HCT116 (cell line): ENCODE measurements around the gene CCNB2. TPM values are rescaled to one million over a fixed set of nuclear protein-coding genes. Genes with fewer than 3 reads are reported as not detected.

Source experiments
- ATAC-seq: fragments of 200-7000 bp; cut with Tn5 transposase; 2 replicates; pipeline ENCODE4 v1.9.1; 2020; ENCODE audit warnings: mild to moderate bottlenecking, moderate library complexity
- BruUV-seq: library from RNA; stranded (reverse); fragments of 400-500 nt; replicated peaks from 2 replicates; lab custom pipeline; 2021; lab: Mats Ljungman, UMichigan
- CTCF ChIA-PET: fragments of 300-600 bp; sonication (Branson Sonifier 250); formaldehyde crosslinking; loops from one replicate; lab custom pipeline; 2021; ENCODE audit warnings: antibody characterized with exemption; lab: Charles Lee
- POLR2A ChIA-PET: fragments of 300-600, 350-600 bp; sonication (Branson Sonifier 250); formaldehyde crosslinking; loops from one replicate; lab custom pipeline; 2021; ENCODE audit warnings: antibody characterized with exemption; lab: Charles Lee
- RAD21 ChIA-PET, 2 experiments: fragments of 300-600 bp; sonication (Branson Sonifier 250); formaldehyde crosslinking; loops; one replicate each; lab custom pipeline; 2023; ENCODE audit warnings: low total read pairs in 2 of 2; ENCODE audit not compliant: uncharacterized antibody in 2 of 2, unreplicated experiment in 2 of 2, low non-redundant PET in 1 of 2; lab: Charles Lee
- DNase-seq: peaks from one replicate; pipeline ENCODE4 v3.0.0-alpha.2; 2010; ENCODE audit warnings: low read depth, low spot score
- H2AFZ ChIP-seq: fragments of 200-600 bp; shearing (Covaris generic), sonication (generic); 2 replicates; pipeline ENCODE4 v1.6.1; 2017; ENCODE audit warnings: low read depth, mixed run types, mixed read lengths, antibody characterized with exemption, low read length; ENCODE audit not compliant: poor library complexity, severe bottlenecking
- H3K27ac ChIP-seq: 2 replicates; pipeline ENCODE4 v1.5.1; 2012; ENCODE audit warnings: low read depth, low read length
- H3K27me3 ChIP-seq: fragments of 200-600 bp; sonication (generic); 2 replicates; pipeline ENCODE4 v1.6.1; 2016; ENCODE audit warnings: mixed run types, low read length, mixed read lengths; ENCODE audit not compliant: insufficient read depth
- H3K36me3 ChIP-seq, 2 experiments: fragments of 200-500 bp in 1 of 2; fragments of 200-600 bp in 1 of 2; sonication (Bioruptor generic) in 1 of 2; sonication (generic) in 1 of 2; 2 replicates each; pipeline versions ENCODE4 v1.5.1 to v1.6.1; 2014 to 2016; ENCODE audit warnings: low read length in 2 of 2, inconsistent platforms in 1 of 2, mixed read lengths in 1 of 2, mixed run types in 1 of 2; ENCODE audit not compliant: insufficient read depth in 2 of 2, control insufficient read depth in 1 of 2
- H3K4me1 ChIP-seq, 2 experiments: fragments of 200-600 bp in 1 of 2; sonication (generic) in 1 of 2; 2 replicates each; pipeline versions ENCODE4 v1.5.1 to v1.6.1; 2012 to 2017; ENCODE audit warnings: low read length in 2 of 2, inconsistent platforms in 1 of 2, mild to moderate bottlenecking in 1 of 2, mixed read lengths in 1 of 2, mixed run types in 1 of 2, moderate library complexity in 1 of 2; ENCODE audit not compliant: insufficient read depth in 2 of 2, control insufficient read depth in 1 of 2
- H3K4me2 ChIP-seq: fragments of 200-600 bp; sonication (generic); 2 replicates; pipeline ENCODE4 v1.6.1; 2017; ENCODE audit warnings: mixed run types, low read length, mixed read lengths
- H3K4me3 ChIP-seq, 2 experiments: fragments of 200-600 bp in 1 of 2; sonication (generic) in 1 of 2; replicated peaks in 1 of 2; 2 replicates each; pipeline ENCODE4 v1.5.1; 2011 to 2016; ENCODE audit warnings: low read length in 2 of 2, control low read depth in 1 of 2, low read depth in 1 of 2, mild to moderate bottlenecking in 1 of 2, mixed read lengths in 1 of 2, mixed run types in 1 of 2
- H3K79me2 ChIP-seq: fragments of 200-600 bp; sonication (generic); 2 replicates; pipeline ENCODE4 v1.6.1; 2017; ENCODE audit warnings: mild to moderate bottlenecking, mixed run types, low read length, moderate library complexity, mixed read lengths; ENCODE audit not compliant: insufficient read depth
- H3K9ac ChIP-seq: fragments of 200-600 bp; sonication (generic); 2 replicates; pipeline ENCODE4 v1.6.1; 2016; ENCODE audit warnings: low read length, mixed read lengths
- H3K9me2 ChIP-seq: fragments of 200-600 bp; sonication (generic), shearing (Covaris generic); 2 replicates; pipeline ENCODE4 v1.6.1; 2017; ENCODE audit warnings: mixed run types, mild to moderate bottlenecking, moderate library complexity; ENCODE audit not compliant: insufficient read depth
- H3K9me3 ChIP-seq, 2 experiments: fragments of 200-500 bp in 1 of 2; fragments of 200-600 bp in 1 of 2; sonication (Bioruptor generic) in 1 of 2; sonication (generic) in 1 of 2; 2 replicates each; pipeline ENCODE4 v1.6.1; 2014 to 2017; ENCODE audit warnings: low read length in 2 of 2, mixed read lengths in 2 of 2, inconsistent platforms in 1 of 2, low read depth in 1 of 2, mild to moderate bottlenecking in 1 of 2, mixed run types in 1 of 2, moderate library complexity in 1 of 2; ENCODE audit not compliant: control insufficient read depth in 1 of 2, insufficient read depth in 1 of 2
- H4K20me1 ChIP-seq: fragments of 200-600 bp; sonication (generic), shearing (Covaris generic); 2 replicates; pipeline ENCODE4 v1.6.1; 2017; ENCODE audit warnings: mixed run types, mild to moderate bottlenecking, moderate library complexity; ENCODE audit not compliant: insufficient read depth
- CEBPB ChIP-seq: IDR thresholded peaks from 2 replicates; pipeline ENCODE4 v1.6.1; 2012; ENCODE audit warnings: low read depth
- EZH2 ChIP-seq: fragments of 200-600 bp; sonication (generic); IDR thresholded peaks from 2 replicates; pipeline ENCODE4 v1.6.1; 2017; ENCODE audit warnings: antibody characterized with exemption, mixed run types
- EZH2phosphoT487 ChIP-seq: fragments of 200-600 bp; IDR thresholded peaks from 2 replicates; pipeline ENCODE4 v1.6.1; 2018; ENCODE audit warnings: antibody characterized with exemption, borderline replicate concordance
- FOSL1 ChIP-seq: IDR thresholded peaks from 2 replicates; pipeline ENCODE4 v1.6.1; 2012; ENCODE audit warnings: low read depth
- JUND ChIP-seq: IDR thresholded peaks from 2 replicates; pipeline ENCODE4 v1.6.1; 2012
- POLR2A ChIP-seq: IDR thresholded peaks from 2 replicates; pipeline ENCODE4 v1.7.0; 2011; ENCODE audit warnings: borderline replicate concordance; ENCODE audit not compliant: insufficient read depth, insufficient read length; ENCODE audit errors: extremely low read depth
- POLR2AphosphoS5 ChIP-seq: IDR thresholded peaks from 2 replicates; pipeline ENCODE4 v1.6.1; 2011; ENCODE audit warnings: mild to moderate bottlenecking, low read depth, low read length, moderate library complexity
- SIN3A ChIP-seq: IDR thresholded peaks from 2 replicates; pipeline ENCODE4 v1.6.1; 2012; ENCODE audit warnings: low read depth
- TCF7L2 ChIP-seq: IDR thresholded peaks from 2 replicates; pipeline ENCODE4 v1.7.0; 2011; ENCODE audit warnings: borderline replicate concordance, inconsistent platforms; ENCODE audit not compliant: insufficient read depth, insufficient read length; ENCODE audit errors: extremely low read depth
- YY1 ChIP-seq: IDR thresholded peaks from 2 replicates; pipeline ENCODE4 v1.6.1; 2011; ENCODE audit warnings: low read length, low read depth, moderate library complexity, mild to moderate bottlenecking; ENCODE audit not compliant: insufficient replicate concordance; ENCODE audit errors: extremely low read depth
- ZFX ChIP-seq: fragments of 450-650 bp; IDR thresholded peaks from 2 replicates; pipeline ENCODE4 v1.6.1; 2017
- intact Hi-C: fragments of 100-400 bp; cut with micrococcal nuclease; formaldehyde crosslinking; loops from 2 replicates; pipeline ENCODE4 v1.10.0; 2022
- total RNA-seq: library from RNA; stranded (reverse); gene quantifications from one replicate; pipeline ENCODE4 v1.2.1, GENCODE V29; 2021; ENCODE audit not compliant: unreplicated experiment
- TF ChIP-seq, protein P1 (sequence below): IDR thresholded peaks from 2 replicates; pipeline ENCODE4 v1.6.1; 2012
- TF ChIP-seq, protein P2 (sequence below), 3 experiments: fragments of 200-600 bp in 1 of 3; sonication (generic) in 1 of 3; IDR thresholded peaks in 2 of 3; conservative IDR thresholded peaks in 1 of 3; 2 replicates each; pipeline ENCODE4 v1.5.1; 2012 to 2017; ENCODE audit warnings: low read depth in 2 of 3, low read length in 2 of 3, antibody characterized with exemption in 1 of 3, borderline replicate concordance in 1 of 3, control low read depth in 1 of 3, mild to moderate bottlenecking in 1 of 3, mixed read lengths in 1 of 3, mixed run types in 1 of 3, moderate library complexity in 1 of 3; ENCODE audit not compliant: insufficient read depth in 1 of 3
- TF ChIP-seq, protein P3 (sequence below): IDR thresholded peaks from 2 replicates; pipeline ENCODE4 v1.6.1; 2012
- TF ChIP-seq, protein P4 (sequence below): IDR thresholded peaks from 2 replicates; pipeline ENCODE4 v1.6.1; 2012; ENCODE audit warnings: low read depth

The CCNB2 gene
- total RNA-seq, 1 experiment from 2014 or later: 88.7 TPM

DNA sequence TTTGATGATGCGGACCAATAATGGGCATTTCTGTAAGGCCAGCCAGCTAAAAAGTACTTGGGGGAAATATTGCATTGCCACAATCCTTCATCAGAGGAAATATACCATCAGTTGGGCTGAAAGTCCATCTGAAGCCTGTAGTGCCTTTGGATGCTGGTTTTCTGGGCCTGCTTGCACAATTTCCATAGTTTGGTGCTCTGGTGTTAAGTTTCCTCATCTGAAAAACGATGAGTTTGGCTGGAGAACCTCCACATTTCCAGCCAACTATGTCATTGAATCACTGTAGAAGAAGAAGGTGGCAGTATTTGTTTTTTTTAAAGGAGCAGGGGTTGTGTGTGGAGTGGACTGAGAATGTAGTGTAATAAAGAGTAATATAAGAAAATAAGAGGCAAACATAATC lies 10.1 kb downstream of the CCNB2 start:
- CTCF ChIA-PET: no interaction called here
- no peak overlapping the region for H3K4me3 ChIP-seq
- no peaks in the 10 kb centered on the region for H3K4me1 ChIP-seq
- TF ChIP-seq EZH2phosphoT487: no peak
- TF ChIP-seq, protein P1, sequence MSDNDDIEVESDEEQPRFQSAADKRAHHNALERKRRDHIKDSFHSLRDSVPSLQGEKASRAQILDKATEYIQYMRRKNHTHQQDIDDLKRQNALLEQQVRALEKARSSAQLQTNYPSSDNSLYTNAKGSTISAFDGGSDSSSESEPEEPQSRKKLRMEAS: no peak
- TF ChIP-seq, protein P2, sequence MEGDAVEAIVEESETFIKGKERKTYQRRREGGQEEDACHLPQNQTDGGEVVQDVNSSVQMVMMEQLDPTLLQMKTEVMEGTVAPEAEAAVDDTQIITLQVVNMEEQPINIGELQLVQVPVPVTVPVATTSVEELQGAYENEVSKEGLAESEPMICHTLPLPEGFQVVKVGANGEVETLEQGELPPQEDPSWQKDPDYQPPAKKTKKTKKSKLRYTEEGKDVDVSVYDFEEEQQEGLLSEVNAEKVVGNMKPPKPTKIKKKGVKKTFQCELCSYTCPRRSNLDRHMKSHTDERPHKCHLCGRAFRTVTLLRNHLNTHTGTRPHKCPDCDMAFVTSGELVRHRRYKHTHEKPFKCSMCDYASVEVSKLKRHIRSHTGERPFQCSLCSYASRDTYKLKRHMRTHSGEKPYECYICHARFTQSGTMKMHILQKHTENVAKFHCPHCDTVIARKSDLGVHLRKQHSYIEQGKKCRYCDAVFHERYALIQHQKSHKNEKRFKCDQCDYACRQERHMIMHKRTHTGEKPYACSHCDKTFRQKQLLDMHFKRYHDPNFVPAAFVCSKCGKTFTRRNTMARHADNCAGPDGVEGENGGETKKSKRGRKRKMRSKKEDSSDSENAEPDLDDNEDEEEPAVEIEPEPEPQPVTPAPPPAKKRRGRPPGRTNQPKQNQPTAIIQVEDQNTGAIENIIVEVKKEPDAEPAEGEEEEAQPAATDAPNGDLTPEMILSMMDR (IDR thresholded peaks at IDR 0.05 in 2 of 3, conservative IDR thresholded peaks at IDR 0.05 in 1 of 3; ENCODE audit: borderline replicate concordance in 1 of 3, insufficient read depth in 1 of 3, low read depth in 2 of 3, low read length in 2 of 3): no peak
- TF ChIP-seq JUND: no peak
- TF ChIP-seq, all 23 proteins: peak for 0
- peaks cover 30% of the 10 kb centered on the region for H3K79me2 ChIP-seq
- no peak overlapping the region for H3K27ac ChIP-seq
- no TSS peak for BruUV-seq
- H2AFZ ChIP-seq: no peak overlapping the region
- H3K9me3 ChIP-seq: no peaks in the 10 kb centered on the region
- POLR2A ChIA-PET: no interaction called here
- no peaks in the 10 kb centered on the region for H4K20me1 ChIP-seq
- no peak for ATAC-seq
- intact Hi-C loops: no loop called here
- H3K4me2 ChIP-seq: no peak overlapping the region
- peaks cover 60 to 71% of the 10 kb centered on the region in 2 experiments for H3K36me3 ChIP-seq
- H3K27me3 ChIP-seq: no peaks in the 10 kb centered on the region
- DNase-seq: no peak
- RAD21 ChIA-PET: no interaction called here
- H3K9me2 ChIP-seq: no peaks in the 10 kb centered on the region
- no peak overlapping the region for H3K9ac ChIP-seq

DNA sequence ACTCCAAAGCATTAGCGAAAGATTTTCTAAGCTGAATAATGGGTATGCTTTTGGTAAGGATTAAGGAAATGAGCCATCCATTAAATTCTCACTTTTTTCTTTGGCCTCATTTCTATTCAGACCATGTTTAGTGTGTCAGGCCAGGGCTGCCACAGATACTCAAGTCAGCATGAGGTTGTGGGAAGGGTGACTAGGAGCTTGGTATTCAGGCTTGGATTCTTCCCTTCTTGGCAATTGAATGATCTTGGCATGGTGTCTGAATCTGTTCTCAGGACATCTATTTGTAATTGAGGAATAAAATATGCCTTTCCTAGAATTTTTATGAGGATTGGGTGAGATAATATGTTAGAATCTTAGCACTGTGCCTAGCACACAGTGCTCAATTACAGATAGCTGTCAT lies 11.2 kb downstream of the CCNB2 start:
- H3K4me1 ChIP-seq: no peaks in the 10 kb centered on the region
- CTCF ChIA-PET: interaction anchor here (1.5 kb wide), 1 partner anchor 904 kb away, joined by 3 read pairs; no protein-coding TSS in a partner anchor
- TF ChIP-seq, protein P3, sequence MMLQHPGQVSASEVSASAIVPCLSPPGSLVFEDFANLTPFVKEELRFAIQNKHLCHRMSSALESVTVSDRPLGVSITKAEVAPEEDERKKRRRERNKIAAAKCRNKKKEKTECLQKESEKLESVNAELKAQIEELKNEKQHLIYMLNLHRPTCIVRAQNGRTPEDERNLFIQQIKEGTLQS: no peak
- TF ChIP-seq EZH2 (no peak), POLR2AphosphoS5 (no peak), CEBPB (no peak), YY1 (no peak), TCF7L2 (no peak), ZFX (no peak), POLR2A (no peak), FOSL1 (no peak), SIN3A (no peak)
- TF ChIP-seq, protein P1: no peak
- TF ChIP-seq, protein P4, sequence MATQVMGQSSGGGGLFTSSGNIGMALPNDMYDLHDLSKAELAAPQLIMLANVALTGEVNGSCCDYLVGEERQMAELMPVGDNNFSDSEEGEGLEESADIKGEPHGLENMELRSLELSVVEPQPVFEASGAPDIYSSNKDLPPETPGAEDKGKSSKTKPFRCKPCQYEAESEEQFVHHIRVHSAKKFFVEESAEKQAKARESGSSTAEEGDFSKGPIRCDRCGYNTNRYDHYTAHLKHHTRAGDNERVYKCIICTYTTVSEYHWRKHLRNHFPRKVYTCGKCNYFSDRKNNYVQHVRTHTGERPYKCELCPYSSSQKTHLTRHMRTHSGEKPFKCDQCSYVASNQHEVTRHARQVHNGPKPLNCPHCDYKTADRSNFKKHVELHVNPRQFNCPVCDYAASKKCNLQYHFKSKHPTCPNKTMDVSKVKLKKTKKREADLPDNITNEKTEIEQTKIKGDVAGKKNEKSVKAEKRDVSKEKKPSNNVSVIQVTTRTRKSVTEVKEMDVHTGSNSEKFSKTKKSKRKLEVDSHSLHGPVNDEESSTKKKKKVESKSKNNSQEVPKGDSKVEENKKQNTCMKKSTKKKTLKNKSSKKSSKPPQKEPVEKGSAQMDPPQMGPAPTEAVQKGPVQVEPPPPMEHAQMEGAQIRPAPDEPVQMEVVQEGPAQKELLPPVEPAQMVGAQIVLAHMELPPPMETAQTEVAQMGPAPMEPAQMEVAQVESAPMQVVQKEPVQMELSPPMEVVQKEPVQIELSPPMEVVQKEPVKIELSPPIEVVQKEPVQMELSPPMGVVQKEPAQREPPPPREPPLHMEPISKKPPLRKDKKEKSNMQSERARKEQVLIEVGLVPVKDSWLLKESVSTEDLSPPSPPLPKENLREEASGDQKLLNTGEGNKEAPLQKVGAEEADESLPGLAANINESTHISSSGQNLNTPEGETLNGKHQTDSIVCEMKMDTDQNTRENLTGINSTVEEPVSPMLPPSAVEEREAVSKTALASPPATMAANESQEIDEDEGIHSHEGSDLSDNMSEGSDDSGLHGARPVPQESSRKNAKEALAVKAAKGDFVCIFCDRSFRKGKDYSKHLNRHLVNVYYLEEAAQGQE: no peak
- TF ChIP-seq, all 23 proteins: peak for 0
- ChIA-PET POLR2A (no interaction called here), RAD21 (interaction anchor here in 1 of 2 experiments (0.5 kb wide), 1 partner anchor 31 kb away, joined by 3 read pairs; no protein-coding TSS in a partner anchor)
- peaks cover 56 to 69% of the 10 kb centered on the region in 2 experiments for H3K36me3 ChIP-seq
- ATAC-seq (no peak), DNase-seq (no peak)
- no peak overlapping the region for H3K4me2 ChIP-seq
- no peak overlapping the region for H3K4me3 ChIP-seq
- peaks cover 19% of the 10 kb centered on the region for H3K79me2 ChIP-seq
- no peak overlapping the region for H3K9ac ChIP-seq
- no peaks in the 10 kb centered on the region for H3K9me2 ChIP-seq
- H3K27ac ChIP-seq: no peak overlapping the region
- intact Hi-C loops: no loop called here
- H2AFZ ChIP-seq: no peak overlapping the region
- no peaks in the 10 kb centered on the region for H3K27me3 ChIP-seq
- H4K20me1 ChIP-seq: no peaks in the 10 kb centered on the region
- BruUV-seq: no TSS peak
- no peaks in the 10 kb centered on the region for H3K9me3 ChIP-seq
